Measurements from ENCODE around the gene CRISPLD2. TPM values are rescaled to one million over a fixed set of nuclear protein-coding genes. Genes with fewer than 3 reads are reported as not detected.

The CRISPLD2 gene
- total RNA-seq, 1 donor from 2014 or later = 3.3 TPM

DNA sequence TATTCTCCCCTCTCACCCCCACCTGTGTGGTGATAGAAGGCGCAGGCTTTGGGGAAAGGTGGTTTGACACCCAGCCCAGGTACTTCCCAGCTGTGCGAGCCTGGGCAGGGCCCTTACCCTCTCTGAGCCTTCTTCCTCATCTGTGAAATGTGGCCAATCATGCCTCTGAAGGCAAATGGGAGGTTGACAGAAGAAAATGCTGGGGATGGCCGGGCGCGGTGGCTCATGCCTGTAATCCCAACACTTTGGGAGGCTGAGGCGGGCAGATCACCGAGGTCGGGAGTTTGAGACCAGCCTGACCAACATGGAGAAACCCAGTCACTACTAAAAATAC lies 43.7 kb downstream of the CRISPLD2 start:
- TF ChIP-seq, protein P1, sequence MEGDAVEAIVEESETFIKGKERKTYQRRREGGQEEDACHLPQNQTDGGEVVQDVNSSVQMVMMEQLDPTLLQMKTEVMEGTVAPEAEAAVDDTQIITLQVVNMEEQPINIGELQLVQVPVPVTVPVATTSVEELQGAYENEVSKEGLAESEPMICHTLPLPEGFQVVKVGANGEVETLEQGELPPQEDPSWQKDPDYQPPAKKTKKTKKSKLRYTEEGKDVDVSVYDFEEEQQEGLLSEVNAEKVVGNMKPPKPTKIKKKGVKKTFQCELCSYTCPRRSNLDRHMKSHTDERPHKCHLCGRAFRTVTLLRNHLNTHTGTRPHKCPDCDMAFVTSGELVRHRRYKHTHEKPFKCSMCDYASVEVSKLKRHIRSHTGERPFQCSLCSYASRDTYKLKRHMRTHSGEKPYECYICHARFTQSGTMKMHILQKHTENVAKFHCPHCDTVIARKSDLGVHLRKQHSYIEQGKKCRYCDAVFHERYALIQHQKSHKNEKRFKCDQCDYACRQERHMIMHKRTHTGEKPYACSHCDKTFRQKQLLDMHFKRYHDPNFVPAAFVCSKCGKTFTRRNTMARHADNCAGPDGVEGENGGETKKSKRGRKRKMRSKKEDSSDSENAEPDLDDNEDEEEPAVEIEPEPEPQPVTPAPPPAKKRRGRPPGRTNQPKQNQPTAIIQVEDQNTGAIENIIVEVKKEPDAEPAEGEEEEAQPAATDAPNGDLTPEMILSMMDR (IDR thresholded peaks at IDR 0.05) = no peak
- no peak for DNase-seq (ENCODE audit: extremely low spot score, unreplicated experiment)
- Mint-ChIP-seq H3K36me3 (ENCODE audit: unreplicated experiment) (peaks cover 3% of the 10 kb centered on the region), H3K4me1 (ENCODE audit: unreplicated experiment) (peaks cover 4% of the 10 kb centered on the region), H3K27me3 (ENCODE audit: unreplicated experiment) (peaks cover 7% of the 10 kb centered on the region), H3K27ac (ENCODE audit: unreplicated experiment) (no peak overlapping the region), H3K4me3 (ENCODE audit: unreplicated experiment) (no peak overlapping the region), H3K9me3 (ENCODE audit: unreplicated experiment) (peaks cover 13% of the 10 kb centered on the region)

DNA sequence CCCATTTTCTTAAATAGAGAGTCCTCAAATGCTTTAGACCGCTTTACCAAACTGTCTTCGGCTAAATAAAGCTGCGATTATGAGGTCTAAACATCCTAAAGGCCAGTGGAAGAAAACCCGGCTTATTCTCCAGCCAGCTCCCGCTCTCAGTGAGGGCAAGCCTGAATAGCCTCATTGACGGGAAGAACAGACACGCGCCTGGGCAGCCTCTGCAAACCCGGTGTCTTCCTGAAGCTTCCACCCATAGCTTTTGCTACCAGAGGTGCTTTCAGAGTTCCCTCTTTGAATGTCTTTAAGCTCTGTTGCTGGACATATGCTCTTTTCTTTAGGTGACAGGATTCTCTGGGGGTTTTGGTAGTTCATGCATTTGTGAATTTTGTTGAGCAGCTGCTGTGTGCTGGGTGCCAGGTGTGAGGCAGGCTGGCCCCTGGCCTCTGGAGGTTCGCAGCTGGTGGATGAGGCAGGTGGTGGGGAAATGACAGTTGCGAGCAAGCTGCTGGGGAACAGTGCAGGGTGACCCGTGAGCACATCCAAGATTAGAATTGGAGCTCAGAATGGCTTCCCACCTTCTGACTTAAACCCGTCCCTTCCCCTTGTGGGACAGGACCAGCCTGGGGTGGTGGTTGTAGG lies 44.7 kb downstream of the CRISPLD2 start:
- Mint-ChIP-seq H3K27ac (ENCODE audit: unreplicated experiment) (no peak overlapping the region), H3K36me3 (ENCODE audit: unreplicated experiment) (peaks cover 2% of the 10 kb centered on the region), H3K27me3 (ENCODE audit: unreplicated experiment) (peaks cover 7% of the 10 kb centered on the region), H3K9me3 (ENCODE audit: unreplicated experiment) (peaks cover 13% of the 10 kb centered on the region), H3K4me1 (ENCODE audit: unreplicated experiment) (peaks cover 4% of the 10 kb centered on the region), H3K4me3 (ENCODE audit: unreplicated experiment) (no peak overlapping the region)
- DNase-seq (ENCODE audit: extremely low spot score, unreplicated experiment) = no peak
- TF ChIP-seq, protein P1 (IDR thresholded peaks at IDR 0.05) = no peak

DNA sequence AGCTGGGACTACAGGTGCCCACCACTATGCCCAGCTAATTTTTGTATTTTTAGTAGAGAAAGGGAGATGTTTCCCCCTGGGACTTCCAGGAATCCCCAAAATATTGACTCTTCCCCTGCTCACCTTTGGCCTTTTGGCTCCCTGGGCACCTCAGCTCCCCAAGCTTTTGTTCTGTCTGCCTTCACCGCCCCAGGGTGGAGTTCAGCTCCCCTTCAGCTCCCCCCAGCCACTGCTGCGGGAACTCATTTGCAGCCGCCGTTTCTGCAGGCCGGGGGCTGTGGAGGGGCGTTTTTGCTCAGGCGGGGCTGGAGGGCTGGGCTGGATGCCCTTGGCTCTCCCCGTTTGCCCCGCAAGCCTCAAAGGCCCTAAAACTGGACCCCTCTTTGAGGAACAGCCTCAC lies 47.9 kb downstream of the CRISPLD2 start:
- no peak overlapping the region for H3K27ac Mint-ChIP-seq (ENCODE audit: unreplicated experiment)

DNA sequence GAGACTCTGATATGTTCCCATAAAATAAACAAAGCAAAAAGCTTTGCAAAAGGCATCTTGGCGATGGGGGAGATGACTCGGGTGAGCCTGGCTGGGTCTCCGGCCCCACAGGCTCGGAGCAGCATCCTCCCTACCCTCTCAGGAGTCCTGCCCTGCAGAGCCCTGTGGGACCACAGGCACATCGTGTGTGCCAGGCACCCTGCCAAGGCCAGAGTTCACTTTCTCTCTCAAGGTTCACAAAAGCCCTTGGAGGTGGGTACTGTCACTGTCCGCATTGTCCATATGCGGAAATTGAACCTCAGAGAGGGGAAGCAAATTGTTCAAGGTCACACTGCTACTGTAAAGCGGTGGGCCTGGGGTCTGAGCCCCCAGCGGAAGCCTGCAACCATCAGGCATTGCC lies 48.5 kb downstream of the CRISPLD2 start:
- Mint-ChIP-seq H3K27me3 (ENCODE audit: unreplicated experiment) (peaks cover 7% of the 10 kb centered on the region), H3K4me1 (ENCODE audit: unreplicated experiment) (peaks cover 4% of the 10 kb centered on the region), H3K4me3 (ENCODE audit: unreplicated experiment) (no peak overlapping the region), H3K27ac (ENCODE audit: unreplicated experiment) (no peak overlapping the region), H3K36me3 (ENCODE audit: unreplicated experiment) (peaks cover 1% of the 10 kb centered on the region), H3K9me3 (ENCODE audit: unreplicated experiment) (no peaks in the 10 kb centered on the region)
- no peak for DNase-seq (ENCODE audit: extremely low spot score, unreplicated experiment)
- TF ChIP-seq, protein P1 (IDR thresholded peaks at IDR 0.05) = no peak

More for the DNA sequence above, 47.9 kb downstream of the CRISPLD2 start:
- Mint-ChIP-seq H3K9me3 (ENCODE audit: unreplicated experiment) (no peaks in the 10 kb centered on the region), H3K4me3 (ENCODE audit: unreplicated experiment) (no peak overlapping the region), H3K36me3 (ENCODE audit: unreplicated experiment) (peaks cover 1% of the 10 kb centered on the region), H3K27me3 (ENCODE audit: unreplicated experiment) (peaks cover 7% of the 10 kb centered on the region), H3K4me1 (ENCODE audit: unreplicated experiment) (peaks cover 4% of the 10 kb centered on the region)
- no peak for DNase-seq (ENCODE audit: extremely low spot score, unreplicated experiment)
- TF ChIP-seq, protein P1 (IDR thresholded peaks at IDR 0.05) = no peak

DNA sequence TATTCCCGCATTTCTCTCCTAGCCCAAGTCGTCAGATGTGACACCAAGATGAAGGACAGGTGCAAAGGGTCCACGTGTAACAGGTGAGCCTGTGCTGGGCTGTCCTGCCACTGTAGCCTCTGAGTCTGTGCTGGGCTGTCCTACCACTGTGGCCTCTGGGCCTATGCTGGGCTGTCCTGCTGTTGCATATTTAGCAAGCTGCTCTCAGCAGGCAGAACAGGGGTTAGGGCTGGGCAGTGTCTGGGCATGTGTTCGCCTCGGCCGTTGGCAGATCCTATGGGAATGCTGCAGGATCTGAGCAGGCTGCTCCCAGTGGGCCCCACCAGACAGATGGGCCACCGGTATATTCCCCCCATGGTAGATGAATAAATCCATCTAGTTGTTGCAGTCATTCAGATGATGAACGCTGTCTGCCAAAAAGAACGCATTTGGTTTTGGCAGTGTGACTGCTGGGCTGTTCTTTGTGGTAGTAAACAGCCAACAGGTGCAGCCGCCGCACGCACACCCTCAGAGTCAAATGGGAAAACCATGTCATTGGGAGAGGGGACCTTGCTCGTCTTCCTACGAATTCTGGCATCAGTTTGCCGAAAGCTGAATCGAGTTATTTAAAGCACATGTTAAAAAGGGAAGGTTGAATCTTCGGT lies 49.2 kb downstream of the CRISPLD2 start:
- Mint-ChIP-seq H3K36me3 (ENCODE audit: unreplicated experiment) (peaks cover 1% of the 10 kb centered on the region), H3K27me3 (ENCODE audit: unreplicated experiment) (peaks cover 7% of the 10 kb centered on the region), H3K27ac (ENCODE audit: unreplicated experiment) (no peak overlapping the region), H3K4me1 (ENCODE audit: unreplicated experiment) (peaks cover 4% of the 10 kb centered on the region), H3K9me3 (ENCODE audit: unreplicated experiment) (no peaks in the 10 kb centered on the region), H3K4me3 (ENCODE audit: unreplicated experiment) (no peak overlapping the region)
- TF ChIP-seq, protein P1 (IDR thresholded peaks at IDR 0.05) = no peak
- no peak for DNase-seq (ENCODE audit: extremely low spot score, unreplicated experiment)

All from osteocyte (in vitro differentiated cells).